HepG2 (cell line): ENCODE results near the gene CLDN4. TPM values are rescaled to one million over a fixed set of nuclear protein-coding genes. Genes with fewer than 3 reads are reported as not detected.

ENCODE experiments used
- ATF7-NPFF ChIP-seq: sonication (generic); formaldehyde crosslinking; IDR thresholded peaks from 2 replicates; pipeline ENCODE4 v1.8.1; 2023; ENCODE audit warnings: mild to moderate bottlenecking, low read depth, missing genetic modification reagents, moderate library complexity
- HMG20A ChIP-seq: IDR thresholded peaks from 2 replicates; pipeline ENCODE4 v1.6.1; 2016; ENCODE audit warnings: borderline replicate concordance
- HOXA7 ChIP-seq: sonication (generic); formaldehyde crosslinking; IDR thresholded peaks from 2 replicates; pipeline ENCODE4 v1.8.1; 2022; ENCODE audit warnings: mild to moderate bottlenecking, missing genetic modification reagents, moderate library complexity
- KDM5B ChIP-seq: sonication (generic); formaldehyde crosslinking; IDR thresholded peaks from 2 replicates; pipeline ENCODE4 v1.4.0; 2020; ENCODE audit warnings: missing genetic modification reagents, mild to moderate bottlenecking, borderline replicate concordance
- MZF1 ChIP-seq: sonication (generic); formaldehyde crosslinking; IDR thresholded peaks from 2 replicates; pipeline ENCODE4 v1.8.1; 2023; ENCODE audit warnings: mild to moderate bottlenecking, missing genetic modification reagents, borderline replicate concordance
- PRDM15 ChIP-seq: sonication (generic); formaldehyde crosslinking; IDR thresholded peaks from 2 replicates; pipeline ENCODE4 v1.4.0; 2020; ENCODE audit warnings: missing genetic modification reagents
- ZNF501 ChIP-seq: sonication (generic); formaldehyde crosslinking; IDR thresholded peaks from 2 replicates; pipeline ENCODE4 v1.5.1; 2020; ENCODE audit warnings: mild to moderate bottlenecking, moderate library complexity, missing genetic modification reagents
- polyA plus RNA-seq, 8 experiments: library from polyadenylated mRNA; depleted of rRNA in 3 of 8; stranded (reverse) in 7 of 8; unstranded in 1 of 8; fragments of >200 nt; fragmentation: Illumina TruSeq in 4 of 8; extraction: Trizol in 4 of 8; gene quantifications; 2 replicates each; pipeline versions ENCODE4 v1.2.1 to v1.2.3, GENCODE V29; 2011 to 2016; ENCODE audit warnings: low read depth in 4 of 8, missing spikeins in 1 of 8, mixed read lengths in 1 of 8; ENCODE audit not compliant: insufficient read depth in 1 of 8
- total RNA-seq, 5 experiments: library from RNA; depleted of rRNA; stranded (reverse); fragments of >200 nt; fragmentation: Illumina TruSeq; extraction: Trizol; gene quantifications; 2 replicates each; pipeline ENCODE4 v1.2.3, GENCODE V29; 2016; ENCODE audit warnings: low read depth in 1 of 5
- TF ChIP-seq, protein P1 (sequence below): sonication (generic); formaldehyde crosslinking; IDR thresholded peaks from one replicate; pipeline ENCODE4 v1.5.1; 2020; ENCODE audit warnings: mild to moderate bottlenecking, missing genetic modification reagents; ENCODE audit errors: not compliant biosample characterization
- TF ChIP-seq, protein P2 (sequence below): sonication (generic); formaldehyde crosslinking; IDR thresholded peaks from 2 replicates; pipeline ENCODE4 v1.5.0; 2020; ENCODE audit warnings: mild to moderate bottlenecking, missing genetic modification reagents, moderate library complexity
- TF ChIP-seq, protein P3 (sequence below): sonication (generic); formaldehyde crosslinking; IDR thresholded peaks from 2 replicates; pipeline ENCODE4 v1.4.0; 2020; ENCODE audit warnings: missing genetic modification reagents
- TF ChIP-seq, protein P4 (sequence below): IDR thresholded peaks from 2 replicates; pipeline ENCODE4 v1.6.1; 2016

Gene CLDN4
- total and polyA plus RNA-seq, 2 of the 13 experiments (the other 11 are each of a cell fraction or from before 2014, with no cell fraction given) = 28.2 to 35.7 TPM

DNA sequence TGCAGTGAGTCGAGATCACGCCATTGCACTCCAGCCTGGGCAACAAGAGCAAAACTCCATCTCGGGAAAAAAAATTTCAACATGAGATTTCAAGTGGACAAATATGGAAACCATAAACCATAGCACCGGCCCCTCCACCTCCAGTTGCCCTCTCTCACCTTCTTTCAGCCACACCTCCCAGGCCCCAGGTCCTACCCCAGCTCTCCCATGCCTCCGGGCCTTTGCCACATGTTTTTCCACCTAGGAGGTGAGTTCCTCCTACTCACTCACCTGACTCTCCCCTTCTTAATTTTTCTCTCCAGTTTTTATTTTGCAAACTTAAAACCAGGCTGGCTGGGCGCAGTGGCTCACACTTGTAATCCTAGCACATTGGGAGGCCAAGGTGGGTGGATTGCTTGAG lies 13.7 kb upstream of the CLDN4 start (continued):
- TF ChIP-seq, protein P1, sequence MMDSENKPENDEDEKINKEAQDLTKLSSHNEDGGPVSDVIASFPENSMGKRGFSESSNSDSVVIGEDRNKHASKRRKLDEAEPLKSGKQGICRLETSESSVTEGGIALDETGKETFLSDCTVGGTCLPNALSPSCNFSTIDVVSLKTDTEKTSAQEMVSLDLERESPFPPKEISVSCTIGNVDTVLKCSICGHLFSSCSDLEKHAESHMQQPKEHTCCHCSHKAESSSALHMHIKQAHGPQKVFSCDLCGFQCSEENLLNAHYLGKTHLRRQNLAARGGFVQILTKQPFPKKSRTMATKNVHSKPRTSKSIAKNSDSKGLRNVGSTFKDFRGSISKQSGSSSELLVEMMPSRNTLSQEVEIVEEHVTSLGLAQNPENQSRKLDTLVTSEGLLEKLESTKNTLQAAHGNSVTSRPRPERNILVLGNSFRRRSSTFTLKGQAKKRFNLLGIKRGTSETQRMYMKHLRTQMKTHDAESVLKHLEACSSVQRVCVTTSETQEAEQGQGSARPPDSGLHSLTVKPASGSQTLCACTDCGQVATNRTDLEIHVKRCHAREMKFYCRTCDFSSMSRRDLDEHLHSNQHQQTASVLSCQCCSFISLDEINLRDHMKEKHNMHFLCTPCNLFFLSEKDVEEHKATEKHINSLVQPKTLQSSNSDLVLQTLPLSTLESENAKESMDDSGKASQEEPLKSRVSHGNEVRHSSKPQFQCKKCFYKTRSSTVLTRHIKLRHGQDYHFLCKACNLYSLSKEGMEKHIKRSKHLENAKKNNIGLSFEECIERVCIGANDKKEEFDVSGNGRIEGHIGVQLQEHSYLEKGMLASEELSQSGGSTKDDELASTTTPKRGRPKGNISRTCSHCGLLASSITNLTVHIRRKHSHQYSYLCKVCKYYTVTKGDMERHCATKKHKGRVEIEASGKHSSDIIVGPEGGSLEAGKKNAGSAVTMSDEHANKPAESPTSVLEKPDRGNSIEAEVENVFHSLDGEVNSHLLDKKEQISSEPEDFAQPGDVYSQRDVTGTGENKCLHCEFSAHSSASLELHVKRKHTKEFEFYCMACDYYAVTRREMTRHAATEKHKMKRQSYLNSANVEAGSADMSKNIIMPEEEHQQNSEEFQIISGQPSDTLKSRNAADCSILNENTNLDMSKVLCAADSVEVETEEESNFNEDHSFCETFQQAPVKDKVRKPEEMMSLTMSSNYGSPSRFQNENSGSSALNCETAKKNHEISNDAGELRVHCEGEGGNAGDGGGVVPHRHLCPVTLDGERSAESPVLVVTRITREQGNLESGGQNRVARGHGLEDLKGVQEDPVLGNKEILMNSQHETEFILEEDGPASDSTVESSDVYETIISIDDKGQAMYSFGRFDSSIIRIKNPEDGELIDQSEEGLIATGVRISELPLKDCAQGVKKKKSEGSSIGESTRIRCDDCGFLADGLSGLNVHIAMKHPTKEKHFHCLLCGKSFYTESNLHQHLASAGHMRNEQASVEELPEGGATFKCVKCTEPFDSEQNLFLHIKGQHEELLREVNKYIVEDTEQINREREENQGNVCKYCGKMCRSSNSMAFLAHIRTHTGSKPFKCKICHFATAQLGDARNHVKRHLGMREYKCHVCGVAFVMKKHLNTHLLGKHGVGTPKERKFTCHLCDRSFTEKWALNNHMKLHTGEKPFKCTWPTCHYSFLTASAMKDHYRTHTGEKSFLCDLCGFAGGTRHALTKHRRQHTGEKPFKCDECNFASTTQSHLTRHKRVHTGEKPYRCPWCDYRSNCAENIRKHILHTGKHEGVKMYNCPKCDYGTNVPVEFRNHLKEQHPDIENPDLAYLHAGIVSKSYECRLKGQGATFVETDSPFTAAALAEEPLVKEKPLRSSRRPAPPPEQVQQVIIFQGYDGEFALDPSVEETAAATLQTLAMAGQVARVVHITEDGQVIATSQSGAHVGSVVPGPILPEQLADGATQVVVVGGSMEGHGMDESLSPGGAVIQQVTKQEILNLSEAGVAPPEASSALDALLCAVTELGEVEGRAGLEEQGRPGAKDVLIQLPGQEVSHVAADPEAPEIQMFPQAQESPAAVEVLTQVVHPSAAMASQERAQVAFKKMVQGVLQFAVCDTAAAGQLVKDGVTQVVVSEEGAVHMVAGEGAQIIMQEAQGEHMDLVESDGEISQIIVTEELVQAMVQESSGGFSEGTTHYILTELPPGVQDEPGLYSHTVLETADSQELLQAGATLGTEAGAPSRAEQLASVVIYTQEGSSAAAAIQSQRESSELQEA (CRISPR knock-in tag) = no peak
- TF ChIP-seq MZF1 (no peak), ATF7-NPFF (CRISPR knock-in tag) (no peak), KDM5B (CRISPR knock-in tag) (no peak), PRDM15 (no peak), HMG20A (CRISPR knock-in tag) (no peak), HOXA7 (no peak), ZNF501 (CRISPR knock-in tag) (no peak)
- TF ChIP-seq, protein P2, sequence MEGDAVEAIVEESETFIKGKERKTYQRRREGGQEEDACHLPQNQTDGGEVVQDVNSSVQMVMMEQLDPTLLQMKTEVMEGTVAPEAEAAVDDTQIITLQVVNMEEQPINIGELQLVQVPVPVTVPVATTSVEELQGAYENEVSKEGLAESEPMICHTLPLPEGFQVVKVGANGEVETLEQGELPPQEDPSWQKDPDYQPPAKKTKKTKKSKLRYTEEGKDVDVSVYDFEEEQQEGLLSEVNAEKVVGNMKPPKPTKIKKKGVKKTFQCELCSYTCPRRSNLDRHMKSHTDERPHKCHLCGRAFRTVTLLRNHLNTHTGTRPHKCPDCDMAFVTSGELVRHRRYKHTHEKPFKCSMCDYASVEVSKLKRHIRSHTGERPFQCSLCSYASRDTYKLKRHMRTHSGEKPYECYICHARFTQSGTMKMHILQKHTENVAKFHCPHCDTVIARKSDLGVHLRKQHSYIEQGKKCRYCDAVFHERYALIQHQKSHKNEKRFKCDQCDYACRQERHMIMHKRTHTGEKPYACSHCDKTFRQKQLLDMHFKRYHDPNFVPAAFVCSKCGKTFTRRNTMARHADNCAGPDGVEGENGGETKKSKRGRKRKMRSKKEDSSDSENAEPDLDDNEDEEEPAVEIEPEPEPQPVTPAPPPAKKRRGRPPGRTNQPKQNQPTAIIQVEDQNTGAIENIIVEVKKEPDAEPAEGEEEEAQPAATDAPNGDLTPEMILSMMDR = no peak
- TF ChIP-seq, protein P3, sequence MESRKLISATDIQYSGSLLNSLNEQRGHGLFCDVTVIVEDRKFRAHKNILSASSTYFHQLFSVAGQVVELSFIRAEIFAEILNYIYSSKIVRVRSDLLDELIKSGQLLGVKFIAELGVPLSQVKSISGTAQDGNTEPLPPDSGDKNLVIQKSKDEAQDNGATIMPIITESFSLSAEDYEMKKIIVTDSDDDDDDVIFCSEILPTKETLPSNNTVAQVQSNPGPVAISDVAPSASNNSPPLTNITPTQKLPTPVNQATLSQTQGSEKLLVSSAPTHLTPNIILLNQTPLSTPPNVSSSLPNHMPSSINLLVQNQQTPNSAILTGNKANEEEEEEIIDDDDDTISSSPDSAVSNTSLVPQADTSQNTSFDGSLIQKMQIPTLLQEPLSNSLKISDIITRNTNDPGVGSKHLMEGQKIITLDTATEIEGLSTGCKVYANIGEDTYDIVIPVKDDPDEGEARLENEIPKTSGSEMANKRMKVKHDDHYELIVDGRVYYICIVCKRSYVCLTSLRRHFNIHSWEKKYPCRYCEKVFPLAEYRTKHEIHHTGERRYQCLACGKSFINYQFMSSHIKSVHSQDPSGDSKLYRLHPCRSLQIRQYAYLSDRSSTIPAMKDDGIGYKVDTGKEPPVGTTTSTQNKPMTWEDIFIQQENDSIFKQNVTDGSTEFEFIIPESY (CRISPR knock-in tag) = no peak
- TF ChIP-seq, protein P4, sequence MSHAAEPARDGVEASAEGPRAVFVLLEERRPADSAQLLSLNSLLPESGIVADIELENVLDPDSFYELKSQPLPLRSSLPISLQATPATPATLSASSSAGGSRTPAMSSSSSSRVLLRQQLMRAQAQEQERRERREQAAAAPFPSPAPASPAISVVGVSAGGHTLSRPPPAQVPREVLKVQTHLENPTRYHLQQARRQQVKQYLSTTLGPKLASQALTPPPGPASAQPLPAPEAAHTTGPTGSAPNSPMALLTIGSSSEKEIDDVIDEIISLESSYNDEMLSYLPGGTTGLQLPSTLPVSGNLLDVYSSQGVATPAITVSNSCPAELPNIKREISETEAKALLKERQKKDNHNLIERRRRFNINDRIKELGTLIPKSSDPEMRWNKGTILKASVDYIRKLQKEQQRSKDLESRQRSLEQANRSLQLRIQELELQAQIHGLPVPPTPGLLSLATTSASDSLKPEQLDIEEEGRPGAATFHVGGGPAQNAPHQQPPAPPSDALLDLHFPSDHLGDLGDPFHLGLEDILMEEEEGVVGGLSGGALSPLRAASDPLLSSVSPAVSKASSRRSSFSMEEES (CRISPR knock-in tag) = no peak
